ENCODE data around the gene AK9. TPM values are rescaled to one million over a fixed set of nuclear protein-coding genes. Genes with fewer than 3 reads are reported as not detected.

The AK9 gene
- total and polyA plus RNA-seq, 2 of the 8 experiments (the other 6 are each of a cell fraction or from before 2014, with no cell fraction given), result 1.8 to 2.2 TPM

DNA sequence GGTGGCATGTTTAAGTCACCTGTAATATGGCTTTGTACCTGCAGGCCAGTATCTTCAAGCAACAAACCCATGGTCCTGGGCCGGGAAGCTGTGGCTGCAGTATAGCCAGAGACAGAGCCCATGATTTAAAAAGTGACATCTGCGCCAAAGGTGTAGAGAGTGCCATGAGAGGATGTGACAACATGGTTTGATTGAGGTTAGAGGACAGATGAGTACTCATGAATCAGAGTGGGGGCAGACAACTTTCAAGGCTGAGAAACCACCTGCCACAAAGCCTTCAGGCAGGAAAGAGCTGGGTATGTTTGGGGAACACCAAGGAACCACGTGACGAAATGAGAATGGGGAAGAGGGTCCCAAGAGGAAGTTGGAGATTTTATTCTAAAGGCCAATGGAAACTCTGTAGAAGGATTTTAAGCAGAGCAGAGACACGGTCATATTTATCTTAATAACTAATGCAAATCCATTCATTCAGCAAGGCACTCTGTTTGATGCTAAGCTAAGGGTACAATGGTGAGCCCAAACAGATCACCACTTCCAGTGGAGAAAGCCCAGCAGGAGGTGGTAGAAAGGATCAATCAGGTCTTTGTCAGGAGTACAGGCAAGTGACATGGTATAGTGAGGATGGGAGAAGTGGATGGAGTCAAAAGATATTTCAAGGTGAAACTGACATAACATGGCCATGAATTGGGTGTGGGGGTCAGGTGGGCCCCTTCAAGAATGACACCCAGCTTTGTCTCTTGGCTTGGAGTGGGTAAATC lies 232.0 kb downstream of the AK9 start:
- ChIA-PET POLR2A (ENCODE audit: partially characterized antibody) (interaction anchor here (0.6 to 2.3 kb wide), 4 partner anchors 11 to 45 kb away, joined by 3 to 11 read pairs (median 5); no protein-coding TSS in a partner anchor), CTCF (ENCODE audit: partially characterized antibody) (interaction anchor here (0.8 to 1.4 kb wide), 2 partner anchors 11 to 271 kb away, joined by 3 to 4 read pairs; no protein-coding TSS in a partner anchor)
- Histone ChIP-seq H3K4me2 (ENCODE audit: insufficient read depth in 1 of 2, low read depth in 2 of 2, low read length in 2 of 2) (no peak overlapping the region), H3K56ac (replicated peaks; ENCODE audit: insufficient read length, low read depth, low read length) (no peak overlapping the region), H3K18ac (ENCODE audit: extremely low read depth, low read length) (no peak overlapping the region), H2AK5ac (ENCODE audit: low read depth, low read length) (no peak overlapping the region), H3K23ac (ENCODE audit: insufficient read length) (no peak overlapping the region), H2BK15ac (ENCODE audit: low read length) (no peak overlapping the region), H3K9me3 (ENCODE audit: insufficient read depth in 2 of 2, low read depth in 1 of 2, low read length in 1 of 2) (peaks cover 0 to 5% of the 10 kb centered on the region in 2 experiments; a peak in 1 of 4 replicates), H3K27ac (ENCODE audit: low read depth, low read length) (no peak overlapping the region), H3K9ac (replicated peaks in 1 of 4; ENCODE audit: extremely low read depth in 1 of 4, low read depth in 3 of 4, low read length in 3 of 4) (no peak overlapping the region), H4K5ac (ENCODE audit: insufficient read length, low read depth, low read length) (no peak overlapping the region), H3K4me1 (replicated peaks in 1 of 4; ENCODE audit: control insufficient read depth in 3 of 4, insufficient read depth in 4 of 4, low read length in 3 of 4) (peaks cover 4 to 16% (median 11%) of the 10 kb centered on the region in 4 experiments; a peak in 6 of 7 replicates), H2BK120ac (replicated peaks; ENCODE audit: low read depth, low read length) (no peak overlapping the region), H4K8ac (ENCODE audit: extremely low read depth, insufficient read depth, low read length) (no peak overlapping the region), H2AFZ (ENCODE audit: low read length) (no peak overlapping the region), H2BK20ac (ENCODE audit: low read length) (no peak overlapping the region), H2BK5ac (ENCODE audit: low read depth, low read length) (no peak overlapping the region), H3K4me3 (ENCODE audit: extremely low read depth in 1 of 4, insufficient read depth in 2 of 4, low read depth in 3 of 4, low read length in 4 of 4) (no peak overlapping the region), H2BK12ac (ENCODE audit: low read depth, low read length) (no peak overlapping the region), H3K14ac (ENCODE audit: insufficient read length) (no peak overlapping the region), H3K79me1 (ENCODE audit: low read depth, low read length) (no peaks in the 10 kb centered on the region; the same call in 1 of the 2 replicates), H3K79me2 (ENCODE audit: control insufficient read depth in 1 of 2, insufficient read depth in 2 of 2, low read length in 2 of 2) (peaks cover 0 to 10% of the 10 kb centered on the region in 2 experiments; a peak in 2 of 4 replicates), H4K91ac (replicated peaks; ENCODE audit: insufficient read length, low read length) (no peak overlapping the region), H3K27me3 (replicated peaks in 1 of 4; ENCODE audit: control insufficient read depth in 3 of 4, extremely low read depth in 1 of 4, insufficient read depth in 3 of 4, low read length in 3 of 4) (no peaks in the 10 kb centered on the region), H3K4ac (replicated peaks; ENCODE audit: insufficient read length, low read depth, low read length) (no peak overlapping the region), H4K20me1 (replicated peaks in 1 of 2; ENCODE audit: control insufficient read depth in 1 of 2, insufficient read depth in 2 of 2, low read length in 2 of 2) (peaks cover 0 to 2% of the 10 kb centered on the region in 2 experiments), H3K23me2 (ENCODE audit: low read depth, low read length) (peaks cover 8% of the 10 kb centered on the region), H3K36me3 (ENCODE audit: control insufficient read depth in 2 of 4, insufficient read depth in 4 of 4, low read length in 3 of 4) (peaks cover 0 to 32% (median 11%) of the 10 kb centered on the region in 4 experiments; a peak in 7 of 8 replicates)
- FAIRE-seq (no peak), DNase-seq (ENCODE audit: low read depth in 1 of 2, low spot score in 2 of 2) (no peak)
- 88% methylated on average over 5 of the region's 5 CpGs; no CpG with 5 or more reads in 1 of the 2 experiments for WGBS, 2 experiments (ENCODE audit: extremely low coverage in 1 of 2, insufficient coverage in 1 of 2, insufficient read length in 1 of 2, insufficient replicate concordance in 2 of 2, low coverage in 1 of 2, low lambda C conversion rate in 2 of 2, missing lambda C conversion rate in 1 of 2)
- TF ChIP-seq RAD21 (IDR thresholded peaks at IDR 0.05 in 1 of 2, conservative IDR thresholded peaks at IDR 0.05 in 1 of 2; ENCODE audit: low read depth in 2 of 2, low read length in 2 of 2), result no peak
- no peak for TF ChIP-seq KDM4A (IDR thresholded peaks at IDR 0.05; ENCODE audit: low read depth, low read length, severe bottlenecking)
- TF ChIP-seq FOSL1 (IDR thresholded peaks at IDR 0.05; ENCODE audit: insufficient read depth, low read depth, low read length), result no peak
- no peak for TF ChIP-seq USF2 (IDR thresholded peaks at IDR 0.05; ENCODE audit: low read length)
- TF ChIP-seq SIRT6 (IDR thresholded peaks at IDR 0.05; ENCODE audit: low read length), result no peak
- TF ChIP-seq, protein P1, sequence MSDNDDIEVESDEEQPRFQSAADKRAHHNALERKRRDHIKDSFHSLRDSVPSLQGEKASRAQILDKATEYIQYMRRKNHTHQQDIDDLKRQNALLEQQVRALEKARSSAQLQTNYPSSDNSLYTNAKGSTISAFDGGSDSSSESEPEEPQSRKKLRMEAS (IDR thresholded peaks at IDR 0.05), result no peak
- no peak for TF ChIP-seq SRF (IDR thresholded peaks at IDR 0.05; ENCODE audit: low read depth, low read length)
